ENCODE results near the gene AMPH.
"Not testable (repeated sequence)": the region's sequence is repeated elsewhere in the genome, so short reads cannot be mapped to it uniquely, and the experiment has no call there.

AMPH gene

DNA sequence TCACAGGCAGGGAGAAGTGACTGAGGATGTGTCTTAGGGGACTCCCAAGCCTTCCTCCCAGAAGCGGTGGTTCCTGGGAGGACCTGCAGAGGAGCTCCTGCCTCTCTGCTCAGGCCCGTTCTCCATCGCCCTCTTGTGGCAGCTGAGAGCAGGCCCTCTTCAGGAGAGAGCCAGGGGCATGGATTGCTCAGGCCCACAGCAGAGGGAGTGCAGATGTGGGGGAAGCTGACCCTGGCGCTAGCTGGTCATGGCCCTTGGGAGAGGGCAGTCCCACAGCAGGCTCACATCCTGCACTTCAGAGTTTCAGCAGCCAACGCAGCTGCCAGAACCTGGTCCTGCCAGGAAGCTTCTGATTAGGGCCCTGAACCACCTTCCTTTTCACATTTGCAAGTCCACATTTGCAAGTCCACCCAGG lies 263.0 kb downstream of the AMPH start:
- H3K4me3 ChIP-seq (ENCODE audit: low read depth, low read length): no peak overlapping the region
- no peak for DNase-seq (ENCODE audit: low read depth)

DNA sequence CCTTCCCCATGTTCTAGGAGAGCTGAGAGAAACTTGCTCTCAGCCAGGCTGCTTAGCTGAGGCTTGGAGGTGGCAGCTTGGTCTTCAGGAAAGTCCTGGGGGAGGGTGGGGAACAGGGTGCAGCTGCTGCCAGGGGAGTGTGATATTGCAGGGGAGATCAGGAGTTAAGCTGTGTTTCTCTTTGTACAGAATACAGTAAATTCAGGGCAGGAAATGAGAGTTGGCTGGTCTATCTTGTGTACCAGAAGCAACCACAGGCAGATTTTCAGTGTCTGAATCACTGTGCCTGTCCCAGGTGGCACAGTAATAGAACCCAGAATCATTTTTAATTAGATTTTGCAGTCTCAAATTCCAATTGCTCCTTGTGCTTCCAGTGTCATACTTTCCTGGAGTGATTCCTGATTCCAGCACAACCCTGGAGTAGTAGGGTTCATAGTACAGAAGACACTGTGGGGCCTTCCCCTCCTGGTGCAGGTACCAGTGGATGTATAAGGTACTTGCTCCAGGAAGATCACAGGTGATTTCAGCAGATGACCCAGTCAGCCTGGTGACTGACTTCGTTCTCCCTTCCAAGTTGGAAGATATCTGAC lies 263.8 kb downstream of the AMPH start:
- no peak overlapping the region for H3K4me3 ChIP-seq (ENCODE audit: low read depth, low read length)
- DNase-seq (ENCODE audit: low read depth): no peak

DNA sequence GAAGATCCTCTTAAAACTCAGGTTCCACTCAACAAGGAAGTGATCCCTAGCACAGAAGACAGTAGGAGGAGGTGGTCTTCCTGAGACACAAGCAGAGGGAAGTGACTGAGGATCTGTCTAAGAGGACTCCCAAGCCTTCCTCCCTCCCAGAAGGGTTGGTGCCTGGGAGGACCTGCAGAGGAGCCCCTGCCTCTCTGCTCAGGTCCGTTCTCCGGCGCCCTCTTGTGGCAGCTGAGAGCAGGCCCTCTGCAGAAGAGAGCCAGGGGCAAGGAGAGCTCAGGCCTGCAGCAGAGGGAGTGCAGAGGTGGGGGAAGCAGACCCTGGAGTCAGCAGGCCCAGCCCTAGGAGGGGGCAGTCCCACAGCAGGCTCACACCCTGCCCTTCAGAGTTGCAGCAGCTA lies 267.8 kb downstream of the AMPH start:
- H3K4me3 ChIP-seq (ENCODE audit: low read depth, low read length); DNase-seq (ENCODE audit: low read depth): not testable (repeated sequence)

DNA sequence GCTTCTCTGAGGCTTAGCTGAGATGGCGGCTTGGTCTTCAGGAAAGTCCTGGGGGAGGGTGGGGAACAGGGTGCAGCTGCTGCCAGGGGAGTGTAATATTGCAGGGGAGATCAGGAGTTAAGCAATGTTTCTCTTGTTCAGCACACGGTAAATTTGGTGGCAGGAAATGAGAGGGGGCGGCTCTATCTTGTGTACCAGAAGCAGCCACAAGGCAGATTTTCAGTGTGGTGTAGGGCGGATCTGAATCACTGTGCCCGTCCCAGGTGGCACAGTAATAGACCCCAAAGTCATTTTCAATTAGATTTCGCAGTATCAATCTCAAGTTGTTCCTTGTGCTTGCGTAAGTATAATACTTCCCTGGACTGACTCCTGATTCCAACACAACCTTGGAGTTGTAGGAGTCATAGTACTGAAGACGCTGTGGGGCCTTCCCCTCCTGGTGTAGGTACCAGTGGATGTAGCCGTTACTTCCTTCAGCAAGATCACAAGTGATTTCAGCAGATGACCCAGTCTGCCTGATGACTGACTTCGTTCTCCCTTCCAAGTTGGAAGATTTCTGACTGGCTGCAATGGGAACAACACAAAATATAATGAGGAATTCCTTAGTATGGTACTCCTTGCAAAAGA lies 268.4 kb downstream of the AMPH start:
- not testable (repeated sequence) for H3K4me3 ChIP-seq (ENCODE audit: low read depth, low read length); DNase-seq (ENCODE audit: low read depth)

DNA sequence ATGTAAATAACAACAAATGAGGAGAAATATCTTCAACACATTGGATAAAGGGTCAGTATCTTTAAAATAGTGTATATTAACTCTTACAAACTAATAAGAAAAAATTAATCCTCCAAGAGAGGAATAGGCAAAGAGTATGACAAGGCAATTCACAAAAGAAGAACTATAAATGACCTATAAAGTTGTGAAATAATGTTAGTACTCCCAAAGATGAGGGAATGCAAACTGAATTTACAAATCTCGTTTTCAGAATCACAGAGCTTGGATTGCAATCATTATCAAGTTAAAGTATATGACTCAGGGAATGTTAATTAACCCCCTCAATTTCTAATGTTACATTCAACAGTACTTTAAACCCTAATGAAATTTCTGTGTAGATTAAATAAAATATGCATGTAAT lies 270.4 kb downstream of the AMPH start:
- H3K4me3 ChIP-seq (ENCODE audit: low read depth, low read length): no peak overlapping the region
- no peak for DNase-seq (ENCODE audit: low read depth)

DNA sequence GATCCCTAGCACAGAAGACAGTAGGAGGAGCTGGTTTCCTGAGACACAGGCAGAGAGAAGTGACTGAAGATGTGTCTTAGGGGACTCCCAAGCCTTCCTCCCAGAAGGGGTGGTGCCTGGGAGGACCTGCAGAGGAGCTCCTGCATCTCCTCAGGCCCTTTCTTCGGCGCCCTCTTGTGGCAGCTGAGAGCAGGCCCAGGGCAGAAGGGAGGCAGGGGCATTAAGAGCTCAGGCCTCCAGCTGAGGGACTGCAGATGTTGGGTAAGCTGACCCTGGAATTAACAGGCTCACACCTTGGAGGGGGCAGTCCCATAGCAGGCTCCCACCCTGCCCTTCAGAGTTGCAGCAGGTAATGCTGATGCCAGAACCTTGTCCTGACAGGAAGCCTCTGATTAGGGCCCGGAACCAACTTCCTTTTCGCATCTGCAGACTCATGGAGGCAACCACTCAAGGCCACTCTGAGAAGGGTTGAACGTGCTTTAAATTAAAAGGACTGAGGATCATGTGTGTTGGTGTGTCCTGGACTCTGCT lies 272.0 kb downstream of the AMPH start:
- H3K4me3 ChIP-seq (ENCODE audit: low read depth, low read length); DNase-seq (ENCODE audit: low read depth): not testable (repeated sequence)

DNA sequence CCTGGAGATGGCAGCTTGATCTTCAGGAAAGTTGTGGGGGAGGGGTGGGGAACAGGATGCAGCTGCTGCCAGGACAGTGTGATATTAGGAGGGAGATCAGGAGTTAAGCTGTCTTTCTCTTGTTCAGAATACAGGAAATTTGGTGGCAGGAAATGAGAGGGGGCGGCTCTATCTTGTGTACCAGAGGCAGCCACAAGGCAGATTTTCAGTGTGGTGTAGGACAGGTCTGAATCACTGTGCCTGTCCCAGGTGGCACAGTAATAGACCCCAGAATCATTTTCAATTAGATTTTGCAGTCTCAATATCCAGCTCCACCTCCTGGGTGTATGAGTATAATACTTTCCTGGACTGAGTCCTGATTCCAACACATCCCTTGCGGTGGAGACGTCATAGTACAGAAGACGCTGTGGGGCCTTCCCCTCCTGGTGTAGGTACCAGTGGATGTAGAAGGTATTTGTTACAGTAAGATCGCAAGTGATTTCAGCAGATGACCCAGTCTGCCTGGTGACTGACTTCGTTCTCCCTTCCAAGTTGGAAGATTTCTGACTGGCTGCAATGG lies 272.8 kb downstream of the AMPH start:
- H3K4me3 ChIP-seq (ENCODE audit: low read depth, low read length); DNase-seq (ENCODE audit: low read depth): not testable (repeated sequence)

DNA sequence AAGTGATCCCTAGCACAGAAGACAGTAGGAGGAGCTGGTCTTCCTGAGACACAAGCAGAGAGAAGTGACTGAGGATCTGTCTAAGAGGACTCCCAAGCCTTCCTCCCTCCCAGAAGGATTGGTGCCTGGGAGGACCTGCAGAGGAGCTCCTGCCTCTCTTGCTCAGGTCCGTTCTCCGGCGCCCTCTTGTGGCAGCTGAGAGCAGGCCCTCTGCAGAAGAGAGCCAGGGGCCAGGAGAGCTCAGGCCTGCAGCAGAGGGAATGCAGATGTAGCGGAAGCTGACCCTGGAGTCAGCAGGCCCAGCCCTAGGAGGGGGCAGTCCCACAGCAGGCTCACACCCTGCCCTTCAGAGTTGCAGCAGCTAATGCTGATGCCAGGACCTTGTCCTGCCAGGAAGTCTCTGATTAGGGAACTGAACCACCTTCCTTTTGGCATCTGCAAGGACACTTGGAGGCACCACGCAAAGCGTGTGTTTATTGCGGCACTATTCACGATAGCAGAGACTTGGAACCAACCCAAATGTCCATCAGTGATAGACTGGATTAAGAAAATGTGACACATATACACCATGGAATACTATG lies 276.8 kb downstream of the AMPH start:
- DNase-seq (ENCODE audit: low read depth): not testable (repeated sequence)

DNA sequence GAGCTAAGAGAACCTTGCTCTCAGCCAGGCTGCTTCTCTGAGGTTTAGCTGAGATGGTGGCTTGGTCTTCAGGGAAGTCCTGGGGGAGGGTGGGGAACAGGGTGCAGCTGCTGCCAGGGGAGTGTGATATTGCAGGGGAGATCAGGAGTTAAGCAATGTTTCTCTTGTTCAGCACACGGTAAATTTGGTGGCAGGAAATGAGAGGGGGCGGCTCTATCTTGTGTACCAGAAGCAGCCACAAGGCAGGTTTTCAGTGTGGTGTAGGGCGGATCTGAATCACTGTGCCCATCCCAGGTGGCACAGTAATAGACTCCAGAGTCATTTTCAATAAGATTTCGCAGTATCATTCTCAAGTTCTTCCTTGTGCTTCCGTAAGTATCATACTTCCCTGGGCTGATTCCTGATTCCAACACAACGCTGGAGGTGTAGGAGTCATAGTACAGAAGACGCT lies 277.7 kb downstream of the AMPH start:
- H3K4me3 ChIP-seq (ENCODE audit: low read depth, low read length): not testable (repeated sequence)

More for the DNA sequence above, 276.8 kb downstream of the AMPH start:
- not testable (repeated sequence) for H3K4me3 ChIP-seq (ENCODE audit: low read depth, low read length)

DNA sequence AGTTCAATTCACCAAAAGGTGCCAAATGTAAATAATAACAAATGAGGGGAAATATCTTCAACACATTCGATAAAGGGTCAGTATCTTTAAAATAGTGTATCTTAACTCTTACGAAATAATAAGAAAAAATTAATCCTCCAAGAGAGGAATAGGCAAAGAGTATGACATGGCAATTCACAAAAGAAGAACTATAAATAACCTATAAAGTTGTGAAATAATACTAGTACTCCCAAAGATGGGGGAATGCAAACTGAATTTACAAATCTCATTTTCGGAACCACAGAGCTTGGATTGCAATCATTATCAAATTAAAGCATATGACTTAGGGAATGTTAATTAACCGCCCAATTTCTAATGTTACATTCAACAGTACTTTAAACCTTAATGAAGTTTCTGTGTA lies 279.6 kb downstream of the AMPH start:
- no peak overlapping the region for H3K4me3 ChIP-seq (ENCODE audit: low read depth, low read length)
- DNase-seq (ENCODE audit: low read depth): no peak

More for the DNA sequence above, 277.7 kb downstream of the AMPH start:
- DNase-seq (ENCODE audit: low read depth): not testable (repeated sequence)

DNA sequence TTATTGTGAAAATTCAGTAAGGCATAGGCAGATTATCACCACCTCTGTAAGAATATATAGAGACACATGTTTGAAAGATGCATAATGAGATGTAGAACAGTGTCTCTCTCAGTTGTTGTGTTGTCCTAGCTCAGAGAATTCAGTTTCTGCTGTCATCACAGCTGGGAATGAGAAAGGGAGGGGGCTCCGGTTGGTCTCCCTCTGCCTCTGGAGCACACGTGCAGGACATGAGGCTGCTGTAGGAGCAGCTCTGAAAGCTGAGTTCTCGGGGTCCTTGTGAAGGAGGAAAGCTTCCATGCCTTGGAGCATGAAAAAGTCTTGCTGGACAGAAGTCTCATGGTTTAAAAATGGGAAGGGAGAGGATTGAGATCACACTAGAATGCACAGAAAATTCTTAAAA lies 280.4 kb downstream of the AMPH start:
- H3K4me3 ChIP-seq (ENCODE audit: low read depth, low read length); DNase-seq (ENCODE audit: low read depth): not testable (repeated sequence)

DNA sequence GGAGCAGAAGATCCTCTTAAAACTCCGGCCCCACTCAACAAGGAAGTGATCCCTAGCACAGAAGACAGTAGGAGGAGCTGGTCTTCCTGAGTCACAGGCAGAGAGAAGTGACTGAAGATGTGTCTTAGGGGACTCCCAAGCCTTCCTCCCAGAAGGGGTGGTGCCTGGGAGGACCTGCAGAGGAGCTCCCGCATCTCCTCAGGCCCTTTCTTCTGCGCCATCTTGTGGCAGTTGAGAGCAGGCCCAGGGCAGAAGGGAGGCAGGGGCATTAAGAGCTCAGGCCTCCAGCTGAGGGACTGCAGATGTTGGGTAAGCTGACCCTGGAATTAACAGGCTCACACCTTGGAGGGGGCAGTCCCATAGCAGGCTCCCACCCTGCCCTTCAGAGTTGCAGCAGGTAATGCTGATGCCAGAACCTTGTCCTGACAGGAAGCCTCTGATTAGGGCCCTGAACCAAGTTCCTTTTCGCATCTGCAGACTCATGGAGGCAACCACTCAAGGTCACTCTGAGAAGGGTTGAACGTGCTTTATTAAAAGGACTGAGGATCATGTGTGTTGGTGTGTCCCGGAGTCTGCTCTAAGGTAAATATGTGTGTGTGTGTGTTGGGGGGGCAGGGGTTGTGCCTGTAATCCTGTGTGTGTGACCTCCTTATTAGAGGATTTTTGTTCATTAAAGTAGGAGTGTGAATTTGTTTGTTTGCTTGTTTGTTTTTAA lies 281.1 kb downstream of the AMPH start:
- DNase-seq (ENCODE audit: low read depth); H3K4me3 ChIP-seq (ENCODE audit: low read depth, low read length): not testable (repeated sequence)

DNA sequence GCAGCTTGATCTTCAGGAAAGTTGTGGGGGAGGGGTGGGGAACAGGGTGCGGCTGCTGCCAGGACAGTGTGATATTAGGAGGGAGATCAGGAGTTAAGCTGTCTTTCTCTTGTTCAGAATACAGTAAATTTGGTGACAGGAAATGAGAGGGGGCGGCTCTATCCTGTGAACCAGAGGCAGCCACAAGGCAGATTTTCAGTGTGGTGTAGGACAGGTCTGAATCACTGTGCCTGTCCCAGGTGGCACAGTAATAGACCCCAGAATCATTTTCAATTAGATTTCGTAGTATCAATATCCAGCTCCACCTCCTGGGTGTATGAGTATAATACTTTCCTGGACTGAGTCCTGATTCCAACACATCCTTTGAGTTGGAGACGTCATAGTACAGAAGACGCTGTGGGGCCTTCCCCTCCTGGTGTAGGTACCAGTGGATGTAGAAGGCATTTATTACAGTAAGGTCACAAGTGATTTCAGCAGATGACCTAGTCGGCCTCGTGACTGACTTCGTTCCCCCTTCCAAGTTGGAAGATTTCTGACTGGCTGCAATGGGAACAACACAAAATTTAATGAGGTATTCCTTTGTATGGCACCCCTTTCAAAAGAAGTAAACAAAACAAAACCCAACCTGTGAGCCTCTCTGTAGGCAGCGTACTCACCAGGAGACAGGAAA lies 281.9 kb downstream of the AMPH start:
- not testable (repeated sequence) for DNase-seq (ENCODE audit: low read depth); H3K4me3 ChIP-seq (ENCODE audit: low read depth, low read length)

DNA sequence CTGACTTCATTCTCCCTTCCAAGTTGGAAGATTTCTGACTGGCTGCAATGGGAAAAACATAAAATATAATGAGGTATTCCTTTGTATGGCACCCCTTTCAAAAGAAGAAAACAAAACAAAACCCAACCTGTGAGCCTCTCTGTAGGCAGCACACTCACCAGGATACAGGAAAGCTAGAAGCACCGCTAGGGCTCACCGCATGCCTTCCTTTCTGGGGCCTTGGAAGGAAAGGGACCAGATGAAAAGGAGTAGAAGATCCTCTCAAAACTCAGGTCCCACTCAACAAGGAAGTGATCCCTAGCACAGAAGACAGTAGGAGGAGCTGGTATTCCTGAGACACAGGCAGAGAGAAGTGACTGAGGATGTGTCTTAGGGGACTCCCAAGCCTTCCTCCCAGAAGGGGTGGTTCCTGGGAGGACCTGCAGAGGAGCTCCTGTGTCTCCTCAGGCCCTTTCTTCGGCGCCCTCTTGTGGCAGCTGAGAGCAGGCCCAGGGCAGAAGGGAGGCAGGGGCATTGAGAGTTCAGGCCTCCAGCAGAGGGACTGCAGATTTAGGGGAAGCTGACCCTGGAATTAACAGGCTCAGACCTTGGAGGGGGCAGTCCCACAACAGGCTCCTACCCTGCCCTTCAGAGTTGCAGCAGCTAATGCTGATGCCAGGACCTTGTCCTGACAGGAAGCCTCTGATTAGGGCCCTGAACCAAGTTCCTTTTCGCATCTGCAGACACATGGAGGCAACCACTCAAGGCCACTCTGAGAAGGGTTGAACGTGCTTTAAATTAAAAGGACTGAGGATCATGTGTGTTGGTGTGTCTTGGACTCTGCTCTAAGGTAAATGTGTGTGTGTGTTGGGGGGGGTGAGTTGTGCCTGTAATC lies 285.6 kb downstream of the AMPH start:
- not testable (repeated sequence) for DNase-seq (ENCODE audit: low read depth); H3K4me3 ChIP-seq (ENCODE audit: low read depth, low read length)

DNA sequence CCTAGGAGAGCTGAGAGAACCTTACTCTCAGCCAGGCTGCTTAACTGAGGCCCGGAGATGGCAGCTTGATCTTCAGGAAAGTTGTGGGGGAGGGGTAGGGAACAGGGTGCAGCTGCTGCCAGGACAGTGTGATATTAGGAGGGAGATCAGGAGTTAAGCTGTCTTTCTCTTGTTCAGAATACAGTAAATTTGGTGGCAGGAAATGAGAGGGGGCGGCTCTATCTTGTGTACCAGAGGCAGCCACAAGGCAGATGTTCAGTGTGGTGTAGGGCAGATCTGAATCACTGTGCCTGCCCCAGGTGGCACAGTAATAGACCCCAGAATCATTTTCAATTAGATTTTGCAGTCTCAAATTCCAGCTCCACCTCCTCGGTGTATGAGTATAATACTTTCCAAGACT lies 286.4 kb downstream of the AMPH start:
- H3K4me3 ChIP-seq (ENCODE audit: low read depth, low read length); DNase-seq (ENCODE audit: low read depth): not testable (repeated sequence)

DNA sequence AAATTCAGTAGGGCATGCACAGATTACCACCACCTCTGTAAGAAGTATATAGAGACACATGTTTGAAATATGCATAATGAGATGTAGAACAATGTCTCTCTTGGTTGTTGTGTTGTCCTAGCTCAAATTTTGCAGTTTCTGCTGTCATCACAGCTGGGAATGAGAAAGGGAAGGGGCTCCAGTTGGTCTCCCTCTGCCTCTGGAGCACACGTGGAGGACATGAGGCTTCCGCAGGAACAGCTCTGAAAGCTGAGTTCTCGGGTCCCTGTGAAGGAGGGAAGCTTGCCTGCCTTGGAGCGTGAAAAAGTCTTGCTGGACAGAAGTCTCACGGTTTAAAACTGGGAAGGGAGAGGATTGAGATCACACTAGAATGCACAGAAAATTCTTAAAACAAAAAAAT lies 289.0 kb downstream of the AMPH start:
- not testable (repeated sequence) for DNase-seq (ENCODE audit: low read depth); H3K4me3 ChIP-seq (ENCODE audit: low read depth, low read length)

DNA sequence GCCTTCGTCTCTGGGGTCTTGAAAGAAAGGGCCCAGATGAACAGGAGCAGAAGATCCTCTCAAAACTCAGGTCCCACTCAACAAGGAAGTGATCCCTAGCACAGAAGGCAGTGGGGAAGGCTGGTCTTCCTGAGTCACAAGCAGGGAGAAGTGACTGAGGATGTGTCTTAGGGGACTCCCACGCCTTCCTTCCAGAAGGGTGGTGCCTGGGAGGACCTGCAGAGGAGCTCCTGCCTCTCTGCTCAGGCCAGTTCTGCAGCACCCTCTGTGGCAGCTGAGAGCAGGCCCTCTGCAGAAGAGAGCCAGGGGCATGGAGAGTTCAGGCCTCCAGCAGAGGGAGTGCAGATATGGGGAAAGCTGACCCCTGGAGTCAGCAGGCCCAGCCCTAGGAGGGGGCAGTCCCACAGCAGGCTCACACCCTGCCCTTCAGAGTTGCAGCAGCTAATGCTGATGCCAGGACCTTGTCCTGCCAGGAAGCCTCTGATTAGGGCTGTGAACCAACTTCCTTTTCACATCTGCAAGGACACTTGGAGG lies 289.9 kb downstream of the AMPH start:
- not testable (repeated sequence) for H3K4me3 ChIP-seq (ENCODE audit: low read depth, low read length)

More for the DNA sequence above, 289.9 kb downstream of the AMPH start:
- not testable (repeated sequence) for DNase-seq (ENCODE audit: low read depth)
